SK-N-SH treated with all-trans-retinoic acid at 6 μM for 48 hours (cell line): ENCODE data around the gene SLC34A3.

Experiments
- ZFP3 ChIP-seq: fragments of 250-450 bp; sonication (Bioruptor Pico); IDR thresholded peaks from 2 replicates; pipeline ENCODE4 v1.5.0; 2020; ENCODE audit warnings: mild to moderate bottlenecking, moderate library complexity
- ZFP30 ChIP-seq: fragments of 450-650 bp; formaldehyde crosslinking; IDR thresholded peaks from 2 replicates; pipeline ENCODE4 v1.5.0; 2022; ENCODE audit warnings: mild to moderate bottlenecking, moderate library complexity

- TF ChIP-seq ZFP3 (CRISPR knock-in tag) (no peak), ZFP30 (no peak)
Measured at GRCh38 chr9:137218754-137219271, 11.9 kb upstream of the SLC34A3 start.
